Bronchial epithelial cell (primary cell): ENCODE data around the gene ANKRD49. TPM values are rescaled to one million over a fixed set of nuclear protein-coding genes. Genes with fewer than 3 reads are reported as not detected.
A peak's percentile ranks its signal among the peaks of the same experiment; 100 is the strongest.

Experiments used
- DNase-seq: peaks from one replicate; pipeline ENCODE4 v3.0.0-alpha.2; 2010; ENCODE audit warnings: low read depth
- FAIRE-seq: peaks from 2 replicates; lab custom pipeline; 2011; peaks lifted over from hg19 to GRCh38; lab: Jason Lieb, UNC
- H3K27me3 ChIP-seq: 2 replicates; pipeline ENCODE4 v1.5.1; 2011; ENCODE audit warnings: low read length; ENCODE audit not compliant: control insufficient read depth, insufficient read depth
- H3K36me3 ChIP-seq: 2 replicates; pipeline ENCODE4 v1.5.1; 2011; ENCODE audit warnings: low read length; ENCODE audit not compliant: control insufficient read depth, insufficient read depth
- H3K4me3 ChIP-seq: 2 replicates; pipeline ENCODE4 v1.5.1; 2011; ENCODE audit warnings: mild to moderate bottlenecking, low read depth, low read length, control low read depth
- total RNA-seq: library from RNA; depleted of rRNA; stranded (reverse); fragments of >200 nt; gene quantifications from 2 replicates; pipeline ENCODE4 v1.2.1, GENCODE V29; 2014
- TF ChIP-seq, protein P1 (sequence below): IDR thresholded peaks from 2 replicates; pipeline ENCODE4 v1.5.1; 2011; ENCODE audit warnings: mild to moderate bottlenecking, moderate library complexity, low read length, control low read depth, inconsistent platforms; ENCODE audit not compliant: insufficient read depth, severe bottlenecking

ANKRD49 gene
- total RNA-seq, 1 donor from 2014 or later, result 17.1 TPM

DNA sequence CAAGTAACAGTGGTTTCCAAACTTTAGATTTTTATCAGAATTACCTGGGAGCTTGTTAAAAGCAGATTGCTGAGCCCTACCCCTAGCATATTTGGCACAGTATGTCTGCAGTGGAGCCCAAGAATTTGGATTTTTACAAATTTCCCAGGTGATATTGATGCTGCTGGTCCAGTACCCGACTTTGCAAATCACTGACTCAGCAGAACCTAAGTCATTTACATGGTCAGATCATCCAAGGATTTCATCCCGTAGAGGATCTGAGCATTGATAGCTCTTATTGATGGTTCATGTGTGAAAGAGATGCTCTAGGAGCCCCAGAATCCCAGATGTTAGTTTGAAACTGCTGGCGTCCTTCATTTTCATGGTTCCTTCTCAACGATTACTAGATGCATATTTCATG, 24.5 kb downstream of the ANKRD49 start:
- DNase-seq (no peak), FAIRE-seq (peak; percentile 40)
- Histone ChIP-seq H3K36me3 (no peaks in the 10 kb centered on the region), H3K27me3 (no peaks in the 10 kb centered on the region), H3K4me3 (no peak overlapping the region)
- TF ChIP-seq, protein P1, sequence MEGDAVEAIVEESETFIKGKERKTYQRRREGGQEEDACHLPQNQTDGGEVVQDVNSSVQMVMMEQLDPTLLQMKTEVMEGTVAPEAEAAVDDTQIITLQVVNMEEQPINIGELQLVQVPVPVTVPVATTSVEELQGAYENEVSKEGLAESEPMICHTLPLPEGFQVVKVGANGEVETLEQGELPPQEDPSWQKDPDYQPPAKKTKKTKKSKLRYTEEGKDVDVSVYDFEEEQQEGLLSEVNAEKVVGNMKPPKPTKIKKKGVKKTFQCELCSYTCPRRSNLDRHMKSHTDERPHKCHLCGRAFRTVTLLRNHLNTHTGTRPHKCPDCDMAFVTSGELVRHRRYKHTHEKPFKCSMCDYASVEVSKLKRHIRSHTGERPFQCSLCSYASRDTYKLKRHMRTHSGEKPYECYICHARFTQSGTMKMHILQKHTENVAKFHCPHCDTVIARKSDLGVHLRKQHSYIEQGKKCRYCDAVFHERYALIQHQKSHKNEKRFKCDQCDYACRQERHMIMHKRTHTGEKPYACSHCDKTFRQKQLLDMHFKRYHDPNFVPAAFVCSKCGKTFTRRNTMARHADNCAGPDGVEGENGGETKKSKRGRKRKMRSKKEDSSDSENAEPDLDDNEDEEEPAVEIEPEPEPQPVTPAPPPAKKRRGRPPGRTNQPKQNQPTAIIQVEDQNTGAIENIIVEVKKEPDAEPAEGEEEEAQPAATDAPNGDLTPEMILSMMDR, result no peak

DNA sequence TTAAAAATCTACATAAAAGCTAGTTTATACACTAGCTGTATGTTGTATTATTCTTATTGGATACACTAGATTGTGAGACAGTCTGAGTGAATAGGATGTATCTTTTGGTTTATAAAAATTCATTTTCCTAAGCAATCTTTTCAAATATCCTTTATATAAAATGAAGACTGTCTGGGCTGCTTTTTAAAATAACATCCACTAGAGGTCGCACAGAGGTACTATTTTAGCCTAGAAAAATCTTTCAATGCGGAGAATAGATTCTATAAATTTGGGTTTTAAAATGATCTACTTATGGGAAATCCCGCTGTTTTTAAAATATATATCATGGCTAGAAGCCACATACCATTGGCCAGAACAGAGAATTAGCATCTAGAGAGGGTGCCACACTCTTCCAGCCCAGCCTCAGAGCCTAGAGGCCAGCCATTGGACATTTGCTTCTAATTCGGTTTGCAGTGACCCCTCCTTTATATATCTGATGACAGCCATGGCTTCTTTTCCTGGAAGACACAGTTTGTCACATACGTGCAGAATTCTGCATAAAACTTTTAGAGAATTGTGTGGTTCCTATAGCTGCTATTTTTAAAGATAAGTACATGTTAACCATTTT, 25.8 kb downstream of the ANKRD49 start:
- Histone ChIP-seq H3K4me3 (no peak overlapping the region), H3K36me3 (no peaks in the 10 kb centered on the region), H3K27me3 (no peaks in the 10 kb centered on the region)
- TF ChIP-seq, protein P1, result no peak
- DNase-seq, result no peak
- FAIRE-seq, result no peak

GRCh38 chr11:94521684-94522083, 27.9 kb downstream of the ANKRD49 start:
- Histone ChIP-seq H3K27me3 (no peaks in the 10 kb centered on the region), H3K36me3 (no peaks in the 10 kb centered on the region), H3K4me3 (no peak overlapping the region)
- no peak for FAIRE-seq
- TF ChIP-seq, protein P1, result peak; percentile 50
- DNase-seq, result no peak

DNA sequence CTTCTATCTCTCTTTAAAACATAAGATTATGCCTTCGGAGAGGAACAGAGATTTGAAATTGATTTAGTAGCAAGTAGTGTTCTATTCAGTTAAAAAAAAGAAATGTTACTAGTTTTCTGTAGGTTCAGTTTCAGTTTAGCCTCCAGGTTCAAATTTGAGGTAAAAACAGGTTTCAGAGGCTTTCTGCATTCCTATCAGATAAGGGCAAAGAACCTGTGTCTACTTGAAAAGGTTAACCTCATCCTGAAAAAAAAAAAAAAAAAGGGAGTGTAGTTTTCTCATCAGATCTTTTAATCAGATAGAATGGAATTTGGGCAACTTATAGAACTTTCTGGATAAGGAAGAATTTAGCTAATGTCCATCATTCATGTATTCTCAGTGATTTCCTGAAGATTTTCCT, 30.6 kb downstream of the ANKRD49 start:
- no peaks in the 10 kb centered on the region for H3K27me3 ChIP-seq
- H3K4me3 ChIP-seq, result no peak overlapping the region
- no peak for DNase-seq
- no peaks in the 10 kb centered on the region for H3K36me3 ChIP-seq
- FAIRE-seq, result no peak
- TF ChIP-seq, protein P1, result no peak

- FAIRE-seq, result no peak
Observed at GRCh38 chr11:94525546-94526324, 32.0 kb downstream of the ANKRD49 start.

More at GRCh38 chr11:94525546-94526324, 32.0 kb downstream of the ANKRD49 start:
- no peaks in the 10 kb centered on the region for H3K27me3 ChIP-seq
- peak; percentile 63 for DNase-seq
- no peak overlapping the region for H3K4me3 ChIP-seq
- TF ChIP-seq, protein P1, result no peak
- H3K36me3 ChIP-seq, result no peaks in the 10 kb centered on the region
